Glomerular visceral epithelial cell (primary cell): Measurements from ENCODE around the gene CROCC2.

Experiments
- DNase-seq: peaks from one replicate; pipeline ENCODE4 v3.0.0-alpha.2; 2016; ENCODE audit errors: extremely low spot score

The CROCC2 gene

DNA sequence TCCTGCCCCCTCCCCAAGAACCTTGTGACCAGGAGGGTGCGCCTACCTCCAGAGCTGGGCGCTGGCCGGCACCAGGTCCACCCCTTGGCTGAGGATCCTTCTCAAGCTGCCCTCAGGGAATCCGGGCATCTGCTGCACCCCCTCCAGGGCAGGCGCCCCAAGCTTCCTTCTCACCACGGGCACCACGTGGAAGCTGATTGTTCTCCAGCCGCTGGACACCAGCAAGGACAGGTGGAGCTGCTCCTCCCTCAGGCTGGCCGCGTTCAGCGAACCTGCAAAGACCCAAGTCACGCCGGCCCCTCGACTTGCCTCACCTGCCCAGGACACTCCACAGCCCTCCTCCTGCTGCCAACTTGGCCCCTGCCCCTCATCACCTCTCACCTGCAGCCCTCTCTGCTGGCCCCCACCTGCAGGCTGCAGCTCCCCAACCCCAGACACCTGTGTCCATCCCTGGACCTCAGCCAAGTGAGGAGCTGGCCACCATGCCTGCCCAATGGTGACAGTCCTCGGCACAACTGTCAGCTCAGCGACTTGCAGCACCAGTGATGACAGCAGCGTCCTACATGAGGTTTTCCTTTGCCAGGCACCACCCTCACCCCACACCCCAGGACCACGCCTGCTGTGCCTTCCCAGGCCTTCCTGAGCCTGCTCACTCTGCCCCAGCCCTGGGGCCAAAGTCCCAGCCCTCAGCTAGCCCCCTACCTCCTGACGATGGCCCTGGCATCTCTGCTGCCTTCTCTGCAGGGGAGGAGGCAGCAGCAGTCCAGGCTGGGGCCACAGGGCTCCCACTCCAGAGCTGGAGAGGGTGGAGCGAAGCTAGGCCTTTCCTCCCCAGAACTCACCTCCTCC lies 14.4 kb upstream of the CROCC2 start:
- DNase-seq = no peak

DNA sequence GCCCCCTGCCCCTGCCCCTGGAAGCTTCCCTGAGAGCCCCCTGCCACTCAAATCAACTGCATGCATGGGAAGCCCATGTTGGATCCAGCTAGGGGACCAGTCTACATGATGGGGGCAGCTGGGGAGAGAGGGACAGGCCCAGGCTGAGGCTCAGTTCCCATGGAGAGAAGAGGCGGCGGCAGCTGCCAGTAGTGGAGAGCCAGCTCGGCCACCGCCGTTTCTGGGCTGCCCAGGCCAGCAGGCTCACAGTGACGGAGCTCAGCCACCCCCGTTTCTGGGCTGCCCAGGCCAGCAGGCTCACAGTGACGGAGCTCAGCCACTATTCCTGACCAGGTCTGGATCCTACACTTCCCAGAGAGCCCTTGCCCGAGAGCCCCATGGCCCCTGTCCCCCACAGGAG lies 13.8 kb upstream of the CROCC2 start:
- no peak for DNase-seq

DNA sequence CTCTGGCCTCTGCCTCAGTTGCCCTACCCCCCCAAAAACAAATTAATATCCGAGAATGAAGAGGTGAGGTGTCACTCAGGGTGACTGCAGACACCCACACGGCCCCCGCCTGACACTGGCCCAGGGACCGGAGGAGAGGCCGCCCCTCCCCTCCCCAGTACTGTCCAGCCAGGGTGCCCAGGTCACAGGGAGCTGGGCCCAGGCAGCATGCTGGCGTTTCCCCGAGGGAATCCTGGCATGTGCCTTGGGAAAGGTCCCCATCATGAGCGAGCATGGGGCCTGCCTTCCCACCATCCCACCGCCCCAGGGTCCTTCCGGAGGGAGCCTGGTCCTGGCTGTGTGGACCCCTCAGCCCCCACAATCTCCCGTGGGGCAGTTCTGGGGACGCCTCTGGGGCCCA lies 13.2 kb upstream of the CROCC2 start:
- DNase-seq = no peak

GRCh38 chr2:240893363-240893844 lies 12.7 kb upstream of the CROCC2 start:
- peak; percentile 59 for DNase-seq

DNA sequence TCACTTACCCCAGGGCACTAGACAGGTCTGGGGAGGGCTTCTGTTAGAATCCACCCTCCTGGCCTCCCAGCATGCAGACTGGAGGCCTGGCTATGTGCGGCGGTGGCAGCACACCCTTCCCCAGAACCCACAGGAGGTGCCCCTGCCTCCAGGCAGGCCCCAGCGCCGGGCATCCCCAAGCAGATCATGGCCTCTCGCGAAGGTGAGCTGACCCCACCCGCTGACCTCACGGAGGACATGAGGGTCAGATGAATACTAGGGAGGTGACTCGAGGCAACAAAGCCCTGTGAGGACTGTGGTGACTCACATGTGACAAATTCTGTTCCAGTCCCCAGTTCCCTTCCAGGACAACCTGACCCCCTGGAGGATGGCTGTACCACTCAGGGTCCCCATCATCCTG lies 12.1 kb upstream of the CROCC2 start:
- no peak for DNase-seq

DNA sequence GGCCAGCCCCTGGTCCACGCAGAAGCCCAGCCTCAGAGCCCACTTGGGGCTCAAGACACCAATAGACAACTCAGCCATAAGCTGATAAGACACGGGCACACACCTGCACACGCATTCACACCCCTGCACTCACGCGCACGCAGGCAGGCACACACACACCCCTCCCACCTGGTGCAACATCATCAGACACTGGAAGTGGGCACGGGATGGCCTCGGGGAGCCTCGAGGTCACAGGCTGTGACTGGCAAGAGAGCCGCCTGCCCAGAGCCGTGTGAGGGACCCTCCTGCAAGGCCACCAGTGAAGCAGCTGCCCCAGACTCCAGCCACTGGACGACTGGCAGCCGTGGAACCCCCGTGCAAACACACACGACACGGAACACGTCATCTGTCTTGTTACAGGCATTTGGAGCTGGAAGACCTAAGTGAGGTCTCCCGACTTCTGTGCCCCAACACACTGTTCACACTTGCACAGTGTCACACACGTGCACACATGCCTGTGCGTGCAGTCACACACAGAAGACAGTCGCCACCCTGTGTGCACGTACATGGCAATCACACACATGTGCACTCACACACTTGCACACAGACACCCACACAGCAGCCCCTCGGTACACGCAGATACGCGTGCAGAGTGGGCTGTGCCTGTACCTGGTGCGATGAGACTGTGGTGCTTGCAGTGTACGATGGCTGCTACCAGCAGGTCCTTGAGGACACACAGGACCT lies 11.1 kb upstream of the CROCC2 start:
- no peak for DNase-seq

- DNase-seq = no peak
These were observed 10.3 kb upstream of the CROCC2 start, which contains the start of gene MAB21L4 for GRCh38 chr2:240895656-240896388. TSS of gene MAB21L4 (minus strand) at chr2:240896156. CDS start at chr2:240895997, 159 bp downstream.

- DNase-seq = no peak
These were observed 9.7 kb upstream of the CROCC2 start for GRCh38 chr2:240896394-240896793.

- DNase-seq = no peak
These were observed 9.1 kb upstream of the CROCC2 start for GRCh38 chr2:240896871-240897692.

- no peak for DNase-seq
These were observed 7.9 kb upstream of the CROCC2 start for GRCh38 chr2:240898108-240898730.

GRCh38 chr2:240898731-240899467 lies 7.2 kb upstream of the CROCC2 start:
- DNase-seq = no peak

DNA sequence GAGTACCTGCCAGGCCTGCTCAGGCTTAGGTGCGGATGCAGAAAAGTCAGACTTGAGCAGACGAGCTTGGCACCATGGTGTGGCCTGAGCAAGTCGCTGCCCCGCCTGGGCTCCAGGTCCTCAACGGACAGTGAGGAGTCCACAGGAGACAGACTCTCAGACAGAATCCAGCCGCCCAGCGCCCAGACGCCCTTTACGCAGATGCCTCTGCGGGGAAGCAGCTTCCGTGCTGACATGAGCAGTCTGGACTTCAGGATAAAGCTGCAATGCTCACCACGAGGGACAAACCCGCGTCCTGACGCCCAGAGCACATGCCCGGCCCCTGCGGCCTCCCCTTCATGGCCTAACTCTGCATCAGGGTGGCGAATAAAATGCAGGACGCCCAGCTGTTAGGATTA lies 6.7 kb upstream of the CROCC2 start:
- DNase-seq = no peak

DNA sequence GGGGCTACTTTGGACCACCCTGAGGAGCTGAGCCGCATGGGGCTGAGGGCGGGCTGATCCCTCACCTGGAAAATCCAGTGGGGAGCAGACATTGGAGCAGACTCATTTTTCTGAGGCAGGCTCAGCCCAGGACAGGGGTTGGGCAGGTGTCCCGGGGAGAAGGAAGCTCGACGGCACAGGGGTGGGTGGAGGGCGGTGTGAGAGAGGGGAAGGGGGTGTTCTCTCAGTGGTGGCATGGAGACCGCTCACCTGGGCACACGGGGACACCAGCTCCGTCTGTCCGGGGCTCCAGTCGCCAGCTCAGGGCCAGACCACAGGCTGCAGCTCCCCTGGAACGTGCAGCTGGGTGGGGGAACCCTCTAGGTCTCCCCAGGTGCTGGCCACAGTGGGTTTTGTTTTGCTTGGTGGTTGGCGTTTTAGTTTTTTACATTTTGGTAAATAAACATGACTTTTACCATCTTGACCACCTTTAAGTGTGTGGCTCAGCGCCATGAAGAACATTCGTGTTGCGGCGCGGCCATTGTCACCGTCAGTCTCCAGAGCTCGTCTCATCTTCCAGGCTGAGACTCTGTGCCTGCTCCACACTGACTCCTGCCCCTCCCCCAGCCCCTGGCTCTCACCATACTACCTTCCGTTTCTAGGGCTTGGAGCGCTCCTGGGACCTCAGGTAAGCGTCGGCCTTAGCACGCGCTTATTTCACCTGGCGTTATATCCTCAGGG lies 5.8 kb upstream of the CROCC2 start:
- no peak for DNase-seq

- DNase-seq = no peak
These were observed 4.0 kb upstream of the CROCC2 start for GRCh38 chr2:240901986-240902614.

- no peak for DNase-seq
These were observed 3.5 kb upstream of the CROCC2 start for GRCh38 chr2:240902615-240903041.

GRCh38 chr2:240903191-240904060 lies 2.7 kb upstream of the CROCC2 start:
- no peak for DNase-seq

- DNase-seq = no peak
These were observed 1.6 kb upstream of the CROCC2 start for GRCh38 chr2:240904216-240905175.
